Limb (tissue), 2 donors: ENCODE measurements around the gene ELMO1.

ENCODE experiments used
- DNase-seq, 2 donors: peaks; one replicate each; pipeline ENCODE4 v3.0.0-alpha.2; 2016; ENCODE audit errors: extremely low spot score in 2 of 2

The ELMO1 gene

DNA sequence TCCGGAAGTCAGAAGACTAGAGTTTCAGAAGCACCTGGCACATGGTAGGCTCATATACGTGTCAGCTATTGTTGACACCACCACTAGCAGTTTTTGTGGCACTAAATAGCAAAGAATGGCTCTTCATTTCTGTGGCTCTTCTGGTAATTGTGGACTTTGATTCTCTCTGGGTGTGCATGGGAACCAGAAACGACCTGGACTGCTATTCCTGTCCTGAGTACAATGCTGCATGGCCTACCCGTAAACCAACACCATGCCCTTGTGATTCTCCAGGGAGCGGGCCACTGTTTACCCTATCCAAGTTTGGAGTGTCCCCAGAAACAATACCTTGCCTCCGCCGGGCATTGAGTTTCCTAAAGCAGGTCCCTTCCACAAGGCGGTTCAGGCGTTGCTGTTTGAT lies 561.4 kb downstream of the ELMO1 start:
- DNase-seq: no peak

DNA sequence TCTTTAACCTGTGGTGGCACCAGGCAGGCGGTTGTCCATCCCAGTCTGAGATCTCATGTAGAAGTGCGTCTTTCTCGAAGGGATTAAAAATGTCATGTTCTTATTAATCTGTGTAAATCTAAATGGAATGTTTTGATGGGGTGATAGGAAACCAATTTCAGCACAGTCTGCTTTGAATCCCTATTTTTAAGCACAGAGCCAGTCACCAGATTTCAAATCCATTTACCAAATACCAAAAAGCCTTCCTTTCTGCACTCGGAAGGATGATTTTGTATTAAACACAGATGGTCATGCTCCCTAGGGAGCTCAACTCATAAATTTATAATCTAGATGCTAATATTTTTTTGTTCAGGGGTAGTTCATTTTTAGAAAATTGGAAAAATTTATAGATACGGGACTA lies 563.8 kb downstream of the ELMO1 start:
- no peak for DNase-seq

DNA sequence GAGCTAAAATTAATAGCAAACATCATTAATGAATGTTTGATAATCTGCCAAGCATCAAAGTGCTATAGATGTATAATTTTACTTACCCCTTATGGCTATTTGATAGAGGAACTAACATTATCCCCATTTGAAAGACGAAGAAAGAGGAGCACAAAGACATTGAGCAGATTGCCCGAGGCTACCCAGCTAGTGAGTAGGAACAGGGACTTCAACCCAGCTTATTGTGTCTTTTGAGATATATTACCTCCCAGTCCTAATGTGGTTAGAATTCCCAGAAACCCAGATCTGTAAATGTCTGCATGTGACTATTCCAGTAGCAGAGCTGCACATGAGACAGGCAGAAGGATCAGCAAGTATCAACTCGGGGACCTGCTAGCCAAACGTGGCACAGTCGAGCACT lies 564.3 kb downstream of the ELMO1 start:
- no peak for DNase-seq

DNA sequence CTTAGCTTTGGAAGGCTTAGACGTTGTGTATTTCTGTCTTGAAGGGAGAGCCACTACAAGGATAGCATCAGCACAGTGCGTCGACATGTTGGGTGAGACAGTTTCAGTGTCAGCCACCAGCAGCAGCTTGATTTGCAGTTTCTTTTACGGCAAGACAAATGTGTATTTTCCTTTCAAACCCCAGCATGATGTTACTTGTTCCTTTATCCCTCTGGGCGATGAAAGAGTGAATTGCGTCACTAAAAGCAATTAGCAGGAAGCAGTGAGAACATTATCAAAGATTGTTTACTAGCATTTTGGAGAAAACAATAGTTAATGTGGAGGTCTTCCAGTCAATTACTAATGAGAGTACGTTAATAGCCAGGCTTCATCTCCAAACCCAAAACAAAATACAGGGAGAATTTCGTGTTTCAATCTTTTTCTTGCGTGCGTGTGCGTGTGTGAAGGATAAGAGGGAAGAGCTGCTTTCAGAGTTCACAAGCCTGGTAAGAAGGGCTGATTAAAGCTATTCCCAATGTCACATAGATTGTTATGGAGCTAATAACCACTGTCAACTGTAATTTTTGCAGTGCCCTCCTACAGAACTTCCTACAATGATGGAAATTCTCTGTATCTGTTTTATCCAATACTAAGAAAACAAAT lies 567.3 kb downstream of the ELMO1 start:
- no peak for DNase-seq

- DNase-seq: no peak
These were observed 568.6 kb downstream of the ELMO1 start for GRCh38 chr7:36880108-36880507.

- DNase-seq: no peak
These were observed 569.6 kb downstream of the ELMO1 start for GRCh38 chr7:36879021-36879420.

- no peak for DNase-seq
These were observed 570.4 kb downstream of the ELMO1 start for GRCh38 chr7:36878288-36878687.

- no peak for DNase-seq
These were observed 572.9 kb downstream of the ELMO1 start for GRCh38 chr7:36875794-36876193.

GRCh38 chr7:36874041-36874440 lies 574.6 kb downstream of the ELMO1 start:
- DNase-seq: no peak

DNA sequence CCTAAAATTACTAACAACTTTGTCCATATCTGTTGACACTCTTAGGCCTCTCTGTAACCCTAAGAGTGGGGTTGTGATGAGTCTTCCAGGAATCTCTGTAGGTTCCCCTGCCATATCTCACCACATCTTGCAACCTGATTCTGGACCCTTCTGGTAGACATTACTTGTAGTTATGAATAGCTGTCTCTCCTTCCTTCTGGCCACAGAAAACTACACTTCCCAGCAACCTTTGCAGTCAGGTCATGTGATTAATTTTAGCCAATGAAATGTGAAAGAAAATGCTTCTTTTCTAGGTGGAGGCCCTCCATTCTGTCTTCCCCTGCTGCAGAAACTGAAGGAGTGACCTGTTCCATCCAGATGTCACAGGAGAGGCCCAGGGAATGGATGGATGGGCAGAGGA lies 576.8 kb downstream of the ELMO1 start:
- no peak for DNase-seq

DNA sequence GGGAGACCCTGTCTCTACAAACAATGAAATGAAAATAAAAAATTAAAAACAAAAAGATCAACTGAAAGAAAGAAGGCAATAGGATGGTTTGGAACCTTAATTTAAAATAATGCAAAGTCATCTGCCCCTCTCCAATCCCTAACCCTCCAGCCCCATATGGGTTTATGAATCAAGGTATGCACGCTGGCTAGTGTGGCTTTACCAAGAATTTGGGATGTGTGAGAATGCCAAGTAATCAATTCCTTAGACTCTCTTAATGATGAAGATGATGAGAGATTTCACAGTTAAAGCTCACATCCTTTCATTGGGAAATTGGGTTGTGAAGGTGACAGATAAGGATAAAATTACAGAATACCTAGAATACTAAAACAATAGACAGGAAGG lies 577.3 kb downstream of the ELMO1 start:
- DNase-seq: no peak

DNA sequence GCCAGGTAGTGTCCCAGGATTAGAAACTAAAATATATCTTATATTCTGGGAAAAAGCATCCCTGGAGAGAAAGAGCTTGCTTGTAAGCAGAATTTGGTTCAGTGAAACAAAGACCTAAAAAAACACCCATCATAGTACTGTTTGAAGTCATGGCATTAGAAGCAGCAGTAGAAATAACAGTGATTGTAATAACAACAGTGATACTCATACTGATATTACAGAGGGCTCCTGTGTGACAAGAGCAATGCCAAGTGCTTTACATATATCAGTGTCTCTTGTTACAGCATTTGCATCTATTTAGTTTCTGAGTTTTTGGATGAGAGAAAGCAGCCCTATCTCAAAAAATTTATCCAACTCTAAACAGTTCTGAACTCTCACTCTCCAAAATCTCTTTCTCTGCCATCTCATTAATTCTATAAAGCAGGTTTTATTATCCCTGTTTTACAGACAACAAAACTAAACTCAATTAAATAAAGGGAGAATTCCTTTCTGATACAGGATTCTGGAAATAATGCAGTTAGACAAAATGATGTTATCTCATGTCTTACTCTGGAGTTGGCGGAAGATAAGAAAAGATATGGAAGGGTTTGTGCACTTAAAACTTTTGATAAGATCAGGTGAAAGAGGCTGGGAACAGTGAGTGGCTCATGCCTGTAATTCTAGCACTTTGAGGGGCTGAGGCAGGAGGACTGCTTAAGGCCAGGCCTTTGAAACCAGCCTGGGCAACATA lies 577.9 kb downstream of the ELMO1 start:
- DNase-seq: no peak

DNA sequence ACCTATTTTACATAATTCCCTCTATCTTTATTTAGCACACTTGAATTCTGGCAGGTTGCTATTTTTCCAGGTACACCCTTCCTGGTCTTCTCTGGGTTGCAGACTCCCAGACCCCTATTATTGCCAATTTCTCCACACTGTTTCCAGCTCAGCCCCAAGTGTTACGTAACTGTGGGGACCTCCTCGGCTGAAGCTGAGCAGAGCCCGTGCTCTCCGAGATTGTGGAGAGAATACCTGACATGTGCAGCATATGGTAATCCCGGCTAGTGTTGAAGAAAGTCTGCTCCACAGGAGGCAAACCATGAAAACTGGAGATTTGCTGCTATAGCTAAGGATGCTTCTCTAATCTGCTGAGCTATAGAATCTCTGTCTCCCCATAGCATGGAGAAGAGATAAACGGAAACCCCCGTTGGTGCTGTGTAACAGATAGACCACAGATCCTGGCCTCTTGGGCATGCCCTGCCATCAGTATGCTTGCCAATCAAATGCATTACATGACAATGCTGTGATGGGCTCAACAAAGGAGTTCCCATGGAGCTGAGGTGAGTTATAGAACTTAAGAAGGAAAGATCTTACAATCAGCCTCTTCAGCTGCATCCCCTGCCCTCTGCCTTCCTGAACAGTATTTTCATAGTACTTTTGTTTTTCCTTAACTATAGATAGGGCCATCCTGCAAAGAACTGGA lies 579.8 kb downstream of the ELMO1 start:
- DNase-seq: no peak

DNA sequence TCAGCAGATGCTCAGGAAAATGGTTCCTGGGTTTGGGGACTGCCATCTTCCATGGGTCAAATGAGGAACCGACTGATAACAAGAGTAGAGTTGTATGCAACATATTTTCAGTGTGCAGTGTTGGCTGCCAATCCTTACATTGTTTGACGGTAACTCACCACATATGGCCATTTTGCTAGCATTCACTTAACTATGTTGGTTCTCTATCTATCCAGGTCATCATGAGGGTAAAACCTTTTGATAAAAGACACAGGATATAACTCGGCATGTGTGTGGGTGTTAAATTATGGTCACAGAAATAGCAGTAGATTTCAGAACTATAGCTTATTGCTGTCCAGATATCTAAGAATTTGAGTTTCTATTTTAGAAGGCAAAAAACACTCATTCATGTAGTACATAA lies 583.6 kb downstream of the ELMO1 start:
- DNase-seq: no peak

DNA sequence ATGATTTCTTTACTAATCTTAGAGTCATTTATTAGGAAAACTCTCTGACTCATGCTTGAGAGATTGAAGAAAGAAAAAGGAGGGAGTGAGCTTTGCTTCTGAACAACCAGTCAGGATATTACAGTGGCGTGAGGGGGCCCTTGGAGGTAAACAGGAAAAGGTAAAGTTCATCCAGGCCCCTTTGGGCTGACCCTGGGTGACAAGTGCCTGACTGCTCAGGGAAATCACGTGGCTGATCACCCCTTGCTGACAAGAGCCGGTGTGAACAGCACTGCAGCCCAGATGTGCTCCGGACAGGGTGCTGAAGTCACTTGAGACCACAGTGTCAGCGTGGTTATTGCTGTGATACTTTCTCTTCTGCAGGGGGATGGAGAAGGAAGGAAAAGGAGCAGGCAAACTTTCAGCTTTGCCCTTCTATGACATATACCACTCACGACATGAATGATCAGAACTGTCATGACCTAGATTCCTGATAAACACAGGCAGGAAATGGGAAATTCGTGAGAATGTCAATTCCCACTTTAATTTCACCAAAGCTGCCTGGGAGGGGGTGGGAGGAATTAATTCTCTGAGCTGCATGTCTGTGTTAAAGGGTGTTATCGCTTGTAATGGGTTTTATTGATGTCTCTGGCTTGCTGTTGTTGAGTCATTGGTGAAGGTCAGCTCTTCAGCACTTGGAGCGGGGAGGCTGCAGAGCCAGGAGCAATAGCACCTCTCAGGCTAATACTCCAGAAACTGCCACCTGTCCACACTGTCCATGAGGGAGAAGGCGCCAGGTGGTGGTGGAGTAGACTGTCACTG lies 584.6 kb downstream of the ELMO1 start:
- no peak for DNase-seq

DNA sequence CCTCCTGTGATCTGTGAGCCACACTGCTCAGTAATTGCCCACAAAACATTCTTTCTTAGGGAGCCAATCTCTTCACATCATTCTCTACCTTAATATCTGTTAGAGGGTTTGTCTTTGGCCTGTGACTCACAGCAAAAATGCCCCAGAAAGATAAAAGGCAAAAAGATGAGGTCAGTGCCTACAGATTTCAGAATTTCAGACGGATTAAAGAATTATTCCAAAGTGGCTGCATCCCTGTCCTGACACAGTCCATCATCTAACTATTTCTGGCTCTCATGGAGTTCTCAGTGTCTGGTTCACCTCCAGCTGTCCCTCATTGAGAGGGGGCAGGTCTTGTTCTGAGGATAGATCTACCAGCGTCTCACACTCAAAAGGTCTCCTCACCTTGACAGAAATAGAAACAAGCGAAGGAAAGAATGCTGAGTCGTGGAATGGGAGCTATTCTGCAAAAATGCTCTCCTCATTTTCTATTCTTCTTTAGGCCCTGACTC lies 585.8 kb downstream of the ELMO1 start:
- DNase-seq: no peak

DNA sequence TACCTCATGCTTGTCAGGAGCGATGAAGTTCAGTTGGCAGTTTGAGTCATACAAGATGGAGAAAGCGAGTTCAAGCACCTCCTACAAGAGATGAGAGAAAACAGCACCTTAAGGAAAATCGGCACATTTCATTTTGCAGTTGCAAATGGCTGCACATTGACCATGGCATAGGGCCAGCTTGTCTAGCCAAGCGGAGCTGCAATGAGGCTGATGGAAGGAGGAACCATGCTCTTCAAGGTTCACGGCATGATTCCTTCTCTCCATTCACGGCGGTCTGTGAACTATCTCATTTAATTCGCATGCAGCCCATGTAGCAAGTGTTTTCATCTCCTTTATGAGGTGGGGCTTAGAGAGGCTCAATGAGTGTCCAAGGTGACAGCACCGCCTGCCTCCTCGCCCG lies 587.0 kb downstream of the ELMO1 start:
- DNase-seq: no peak

DNA sequence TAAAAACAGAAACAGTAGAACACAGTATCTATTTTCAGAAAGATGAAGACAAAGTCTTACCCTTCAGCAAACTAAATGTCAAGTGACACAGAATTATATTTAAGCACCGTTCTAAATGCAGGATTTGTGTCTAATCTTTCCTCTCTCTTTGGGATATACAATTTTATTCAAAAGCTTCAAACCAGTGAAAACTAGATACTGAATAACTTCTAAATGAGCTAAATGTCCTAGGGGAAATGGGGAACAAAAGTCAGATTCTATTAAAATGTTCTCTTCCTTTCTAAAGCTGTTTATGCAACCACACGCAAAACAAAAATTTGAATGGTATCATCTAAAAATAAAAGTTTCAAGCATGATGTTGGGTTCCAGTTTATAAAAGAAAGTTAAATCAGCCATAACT lies 588.0 kb downstream of the ELMO1 start:
- no peak for DNase-seq

DNA sequence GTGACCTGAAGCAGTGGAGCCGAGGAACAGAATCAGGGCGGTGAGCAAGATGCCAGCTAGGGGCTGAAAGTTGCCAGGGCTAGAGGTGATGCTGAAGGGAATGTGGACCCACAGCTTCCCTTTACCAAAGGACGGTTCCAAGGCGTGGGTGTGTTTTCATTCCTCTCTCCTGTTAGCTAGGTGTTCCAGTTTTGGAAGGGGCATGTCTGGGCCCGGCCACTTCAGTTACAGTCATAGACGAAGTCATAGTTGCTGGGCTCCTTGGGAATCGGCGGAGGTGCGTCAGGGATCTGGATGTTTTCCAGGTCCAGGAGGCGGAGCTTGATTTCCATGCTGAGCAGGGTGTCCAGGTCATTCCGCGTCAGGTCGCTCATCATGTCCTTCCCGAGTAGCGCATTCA lies 593.3 kb downstream of the ELMO1 start:
- no peak for DNase-seq

GRCh38 chr7:36854652-36855051 lies 594.0 kb downstream of the ELMO1 start:
- no peak for DNase-seq

GRCh38 chr7:36852931-36853330 lies 595.7 kb downstream of the ELMO1 start:
- DNase-seq: no peak

DNA sequence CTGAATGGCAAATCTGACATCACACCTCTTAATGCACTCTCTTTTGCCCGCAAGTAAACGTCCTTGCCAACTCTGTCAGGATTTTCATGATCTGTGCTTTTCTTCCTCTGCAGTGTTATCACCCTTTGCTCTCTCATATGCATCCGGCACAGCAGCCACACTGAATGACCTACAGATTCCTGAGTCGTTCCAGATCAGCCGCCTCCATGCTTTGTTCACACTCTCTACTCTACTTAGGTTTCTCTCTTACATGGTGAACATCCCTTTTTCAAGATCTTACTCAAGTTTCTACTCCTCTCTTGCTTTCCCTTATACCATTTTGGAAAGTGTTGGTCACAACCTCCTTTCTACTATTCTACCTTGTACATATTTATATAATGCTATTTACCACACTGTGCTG lies 596.6 kb downstream of the ELMO1 start:
- DNase-seq: no peak
